ENCODE data around the gene ADORA3.

GRCh38 chr1:111462370-111463028, 40.9 kb downstream of the ADORA3 start:
- no peak for TF ChIP-seq SUZ12 (IDR thresholded peaks at IDR 0.05; ENCODE audit: extremely low read depth, insufficient read depth, insufficient read length)
- no peak for TF ChIP-seq ZNF274 (IDR thresholded peaks at IDR 0.05; ENCODE audit: low read depth, low read length)

Data from NT2/D1 (cell line).